ENCODE data around the gene HDAC4. TPM values are rescaled to one million over a fixed set of nuclear protein-coding genes. Genes with fewer than 3 reads are reported as not detected.
A peak's percentile ranks its signal among the peaks of the same experiment; 100 is the strongest.

Gene HDAC4
- total RNA-seq, 1 experiment from 2014 or later: 32.0 TPM

DNA sequence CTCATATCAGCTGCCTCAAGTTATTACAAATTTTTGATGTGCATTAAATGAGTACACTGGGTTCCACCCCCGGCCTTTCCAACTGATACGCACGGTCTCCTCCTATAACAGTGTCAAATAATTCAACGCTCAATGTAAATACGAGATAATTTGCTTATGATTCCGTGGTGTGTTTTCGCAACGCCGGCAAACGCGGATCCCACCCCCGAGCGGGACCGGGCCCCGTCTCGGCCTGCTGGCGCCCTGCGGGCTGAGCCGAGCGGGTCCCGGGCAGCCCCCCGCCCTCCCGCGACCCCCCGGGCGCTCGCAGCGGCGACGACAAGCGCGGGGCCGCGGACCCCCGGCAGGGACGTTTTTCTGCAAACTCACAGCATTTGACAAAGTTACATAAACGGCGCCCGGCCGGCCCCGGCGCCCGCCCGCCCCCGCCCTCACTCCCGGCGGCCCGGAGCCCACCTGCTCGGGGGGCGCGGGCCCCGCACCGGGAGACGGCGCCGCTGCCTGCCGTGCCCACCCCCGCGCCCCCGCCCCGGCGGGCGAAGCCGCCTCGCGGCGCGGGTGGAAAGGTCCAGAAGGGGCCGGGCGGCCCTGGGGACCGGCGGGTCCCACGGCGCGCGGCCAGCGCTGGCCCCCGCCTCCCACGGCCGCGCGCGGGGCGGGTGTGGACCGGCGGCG lies 762 bp downstream of the HDAC4 start:
- Histone ChIP-seq H3K23me2 (ENCODE audit: insufficient read length, low read depth, low read length, poor library complexity, severe bottlenecking) (no peaks in the 10 kb centered on the region), H3T11ph (ENCODE audit: low read length) (no peak overlapping the region), H2AK5ac (ENCODE audit: insufficient read length, low read length) (no peak overlapping the region), H4K8ac (replicated peaks; ENCODE audit: insufficient read length, low read depth, low read length) (no peak overlapping the region), H4K5ac (ENCODE audit: insufficient read length, low read depth, low read length) (no peak overlapping the region), H3K79me2 (ENCODE audit: insufficient read depth, low read length) (peaks cover 16% of the 10 kb centered on the region; the same call in 1 of the 2 replicates), H3K4ac (ENCODE audit: low read depth, low read length) (no peak overlapping the region), H3K23ac (ENCODE audit: insufficient read length, low read depth, low read length) (no peak overlapping the region), H2BK20ac (ENCODE audit: low read depth, low read length, poor library complexity, severe bottlenecking) (no peak overlapping the region), H2BK15ac (ENCODE audit: low read depth, low read length) (no peak overlapping the region), H2BK120ac (ENCODE audit: low read depth, low read length, poor library complexity, severe bottlenecking) (no peak overlapping the region), H3K27me3 (ENCODE audit: insufficient read depth, low read length) (no peaks in the 10 kb centered on the region), H2BK5ac (ENCODE audit: insufficient read length, low read length) (no peak overlapping the region), H3K56ac (ENCODE audit: insufficient read length, low read depth, low read length) (no peak overlapping the region), H3K18ac (ENCODE audit: insufficient read length, low read depth, low read length) (no peak overlapping the region), H3K4me2 (ENCODE audit: insufficient read depth, insufficient read length, low read length) (peak overlapping the region; percentile 75), H3K14ac (ENCODE audit: insufficient read depth, low read length) (no peak overlapping the region), H3K27ac (ENCODE audit: insufficient read length, low read depth, low read length) (no peak overlapping the region), H4K91ac (ENCODE audit: insufficient read length, low read depth, low read length) (no peak overlapping the region), H2BK12ac (ENCODE audit: insufficient read length, low read depth, low read length) (no peak overlapping the region), H3K79me1 (ENCODE audit: insufficient read depth, low read depth, low read length, poor library complexity, severe bottlenecking) (no peaks in the 10 kb centered on the region), H3K9ac (ENCODE audit: extremely low read depth, insufficient read length, low read length) (peak overlapping the region; percentile 35), H4K20me1 (ENCODE audit: control insufficient read depth, insufficient read depth, insufficient read length) (no peaks in the 10 kb centered on the region), H2AFZ (ENCODE audit: low read length) (no peak overlapping the region), H3K9me3 (ENCODE audit: control insufficient read depth, low read depth, low read length) (no peaks in the 10 kb centered on the region), H3K4me1 (ENCODE audit: insufficient read depth, low read length) (no peaks in the 10 kb centered on the region)
- no CpG with 5 or more reads among the region's 87 CpGs for WGBS (ENCODE audit: extremely low coverage, insufficient read length, low lambda C conversion rate)
- H3K9me3 Mint-ChIP-seq: no peaks in the 10 kb centered on the region
- DNase-seq: peak; percentile 23
- H3K4me3 Mint-ChIP-seq: peak overlapping the region; percentile 77 to 88
- peaks cover 30 to 35% of the 10 kb centered on the region in 2 experiments for H3K4me1 Mint-ChIP-seq
- H3K27me3 Mint-ChIP-seq (ENCODE audit: low read depth): no peaks in the 10 kb centered on the region; the same call in 1 of the 2 replicates
- H3K27ac Mint-ChIP-seq: no peak overlapping the region; a peak in 1 of 7 replicates
- H3K36me3 Mint-ChIP-seq (ENCODE audit: insufficient read depth in 1 of 3, low read depth in 3 of 3): no peaks in the 10 kb centered on the region; a peak in 3 of 7 replicates
- TF ChIP-seq, protein P1, sequence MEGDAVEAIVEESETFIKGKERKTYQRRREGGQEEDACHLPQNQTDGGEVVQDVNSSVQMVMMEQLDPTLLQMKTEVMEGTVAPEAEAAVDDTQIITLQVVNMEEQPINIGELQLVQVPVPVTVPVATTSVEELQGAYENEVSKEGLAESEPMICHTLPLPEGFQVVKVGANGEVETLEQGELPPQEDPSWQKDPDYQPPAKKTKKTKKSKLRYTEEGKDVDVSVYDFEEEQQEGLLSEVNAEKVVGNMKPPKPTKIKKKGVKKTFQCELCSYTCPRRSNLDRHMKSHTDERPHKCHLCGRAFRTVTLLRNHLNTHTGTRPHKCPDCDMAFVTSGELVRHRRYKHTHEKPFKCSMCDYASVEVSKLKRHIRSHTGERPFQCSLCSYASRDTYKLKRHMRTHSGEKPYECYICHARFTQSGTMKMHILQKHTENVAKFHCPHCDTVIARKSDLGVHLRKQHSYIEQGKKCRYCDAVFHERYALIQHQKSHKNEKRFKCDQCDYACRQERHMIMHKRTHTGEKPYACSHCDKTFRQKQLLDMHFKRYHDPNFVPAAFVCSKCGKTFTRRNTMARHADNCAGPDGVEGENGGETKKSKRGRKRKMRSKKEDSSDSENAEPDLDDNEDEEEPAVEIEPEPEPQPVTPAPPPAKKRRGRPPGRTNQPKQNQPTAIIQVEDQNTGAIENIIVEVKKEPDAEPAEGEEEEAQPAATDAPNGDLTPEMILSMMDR (conservative IDR thresholded peaks at IDR 0.05): no peak
